HG03097 (cell line): Measurements from ENCODE around the gene PNCK.

Experiments
- ATAC-seq: cut with Tn5 transposase; IDR thresholded peaks from one replicate; pipeline ENCODE4 v1.9.1; 2021; ENCODE audit not compliant: unreplicated experiment, low FRiP score

PNCK gene

GRCh38 chrX:153643431-153644351 is 29.9 kb downstream of the PNCK start:
- ATAC-seq, result no peak

- no peak for ATAC-seq
Measured at GRCh38 chrX:153642655-153643430, 30.8 kb downstream of the PNCK start.

DNA sequence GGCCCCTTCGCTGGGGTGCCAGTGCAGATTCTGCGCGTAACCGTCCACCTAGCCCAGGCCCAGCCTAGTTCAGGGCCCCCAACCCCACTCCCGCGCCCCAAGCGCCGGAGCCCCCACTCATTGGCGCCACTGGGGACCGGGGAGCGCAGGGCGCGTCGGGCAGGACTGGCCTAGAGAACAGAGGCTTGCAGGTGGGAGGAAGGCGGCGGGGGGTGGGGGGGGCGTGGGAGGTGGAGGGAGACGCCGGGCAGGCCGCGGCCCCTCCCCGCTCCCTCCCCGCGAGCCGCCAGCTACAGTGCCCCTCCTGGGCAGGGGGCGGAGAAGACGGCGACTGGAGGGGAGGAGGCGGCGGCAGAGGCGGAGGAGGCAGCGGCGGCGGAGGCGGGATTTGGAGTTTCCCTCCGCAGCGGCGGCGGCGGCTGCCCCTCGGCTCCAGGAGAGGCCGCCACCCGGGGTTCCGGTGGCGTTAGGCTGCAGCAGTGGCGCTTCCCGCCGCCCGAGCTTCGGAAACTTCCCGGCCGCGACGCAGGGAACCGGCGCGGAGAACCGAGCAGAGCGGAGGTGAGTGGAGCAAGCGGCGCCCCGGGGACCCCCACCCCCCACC is 31.5 kb downstream of the PNCK start:
- no peak for ATAC-seq

DNA sequence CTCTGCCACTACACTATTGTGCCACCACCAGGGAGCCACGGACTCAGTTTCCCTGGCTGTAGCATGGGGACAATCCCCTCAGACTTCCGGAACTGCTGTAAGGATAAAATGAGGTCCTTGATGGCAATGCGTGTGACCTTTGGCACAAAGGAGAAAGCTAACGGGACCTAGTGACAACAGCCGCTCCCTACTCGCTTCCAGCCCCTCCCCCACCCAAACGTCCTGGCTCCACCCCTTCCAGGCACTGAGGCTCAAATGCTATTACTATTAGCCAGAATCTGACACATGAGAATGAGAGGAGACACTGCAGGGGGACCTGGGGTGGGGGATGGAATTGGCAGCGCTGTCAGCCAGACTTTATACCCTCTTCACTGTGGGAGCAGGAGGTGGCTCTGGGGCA is 32.0 kb downstream of the PNCK start:
- no peak for ATAC-seq

DNA sequence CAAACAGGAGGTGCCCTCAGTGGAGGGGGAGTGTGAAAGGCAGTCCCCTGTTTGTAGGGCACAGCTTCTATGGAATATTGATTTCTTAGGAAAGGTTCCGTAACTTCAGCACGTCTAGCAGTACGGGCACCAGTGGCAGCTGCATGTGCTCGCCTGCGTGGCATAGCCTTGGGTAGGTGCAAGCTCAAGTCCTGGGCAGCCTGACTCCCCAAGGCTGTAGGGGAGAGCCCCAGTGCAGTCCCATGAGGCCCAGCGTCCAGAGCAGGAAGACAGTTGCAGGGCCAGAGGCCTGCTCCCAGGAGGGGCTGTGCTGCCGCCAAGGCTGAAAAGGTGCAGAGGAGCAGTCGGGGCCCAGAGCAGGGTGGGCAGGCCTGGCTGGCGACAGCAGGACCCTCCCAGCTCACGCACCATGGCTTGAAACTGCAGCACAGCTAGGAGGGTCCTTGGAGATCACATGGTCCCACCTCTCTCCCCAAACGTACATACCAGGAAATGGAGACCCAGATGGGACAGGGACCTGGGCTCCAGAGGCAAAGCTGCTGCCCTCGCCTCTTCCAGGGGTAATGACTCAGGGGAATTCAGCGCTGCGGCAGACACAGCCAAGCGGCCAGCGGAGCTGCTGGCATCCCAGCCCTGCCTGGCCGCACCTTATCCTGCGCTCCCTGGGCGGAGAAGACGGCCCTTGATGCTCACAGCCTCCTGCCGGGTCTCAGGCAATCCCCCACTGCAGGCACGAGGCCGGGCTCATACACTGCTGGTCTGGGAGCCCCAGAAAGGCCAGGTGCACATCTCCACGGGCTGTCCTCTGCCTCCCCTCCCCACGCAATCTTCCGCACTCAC is 32.7 kb downstream of the PNCK start:
- no peak for ATAC-seq

DNA sequence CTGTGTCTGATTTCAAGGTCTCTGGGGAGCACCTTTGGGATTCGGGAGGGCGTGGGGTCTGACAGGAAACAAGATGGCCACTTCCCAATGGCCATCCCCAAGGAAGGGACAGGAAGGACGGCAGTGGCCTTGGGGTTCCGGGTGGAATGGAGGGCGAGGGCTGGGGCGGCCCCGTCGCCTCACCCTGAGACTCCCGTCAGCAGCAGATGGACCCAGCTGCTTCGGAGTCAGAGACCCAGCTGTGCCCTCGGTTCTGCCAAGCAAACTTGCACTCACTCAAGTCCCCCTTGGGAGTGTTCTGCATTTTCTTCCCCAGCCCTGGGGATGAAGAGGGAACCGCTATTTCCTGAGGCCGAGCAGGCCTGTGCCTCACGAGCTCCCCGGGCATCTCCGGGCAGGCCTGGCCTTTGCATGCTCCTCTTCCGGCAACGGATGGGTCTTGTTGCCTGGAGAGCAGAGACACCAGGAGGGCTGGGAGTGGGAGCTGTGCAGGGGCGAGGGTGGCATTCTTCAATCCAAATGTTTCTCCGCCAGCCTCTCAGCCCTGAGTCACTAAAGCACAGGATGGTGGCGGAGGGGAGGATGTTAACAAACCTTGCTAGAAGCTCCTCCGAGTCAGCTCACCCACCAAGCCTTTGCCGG is 33.4 kb downstream of the PNCK start:
- no peak for ATAC-seq

- ATAC-seq, result no peak
Measured at GRCh38 chrX:153639177-153640044, 34.2 kb downstream of the PNCK start.

DNA sequence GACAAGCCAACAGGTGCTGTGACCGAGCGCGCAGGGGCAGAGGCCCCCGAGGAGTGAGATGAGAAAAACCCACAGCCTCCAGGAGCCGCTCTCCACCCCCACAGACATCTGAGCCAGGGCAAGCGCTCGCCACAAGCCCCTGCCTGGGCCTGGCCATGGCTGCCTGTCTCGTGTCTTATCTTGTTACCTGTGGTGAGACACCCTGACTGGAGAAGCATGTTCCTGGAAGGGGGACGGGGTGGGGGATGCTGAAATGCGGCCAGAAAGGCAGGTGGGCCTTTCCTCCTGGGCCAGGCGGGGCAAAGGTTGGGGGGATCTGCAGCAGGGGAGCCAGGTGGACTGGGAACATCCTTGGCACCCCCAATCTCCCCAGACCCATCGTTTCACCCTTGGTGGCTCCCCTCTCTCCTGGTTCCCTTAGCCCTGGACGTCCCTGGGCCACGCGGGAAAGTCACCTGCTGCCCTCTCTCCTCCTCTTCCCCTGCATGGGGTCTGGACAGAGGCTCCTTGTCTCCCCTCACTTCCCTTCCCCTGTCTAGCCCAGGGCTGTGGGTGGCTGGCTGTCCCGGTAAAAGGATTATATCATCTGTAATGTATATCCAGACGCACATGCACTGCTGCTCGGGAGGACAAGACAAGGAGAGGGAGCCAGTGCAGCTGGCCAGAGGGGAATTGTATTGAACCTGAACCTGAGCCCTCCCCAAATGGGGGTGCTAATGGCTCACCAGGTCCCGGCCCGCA is 35.0 kb downstream of the PNCK start:
- ATAC-seq, result no peak

DNA sequence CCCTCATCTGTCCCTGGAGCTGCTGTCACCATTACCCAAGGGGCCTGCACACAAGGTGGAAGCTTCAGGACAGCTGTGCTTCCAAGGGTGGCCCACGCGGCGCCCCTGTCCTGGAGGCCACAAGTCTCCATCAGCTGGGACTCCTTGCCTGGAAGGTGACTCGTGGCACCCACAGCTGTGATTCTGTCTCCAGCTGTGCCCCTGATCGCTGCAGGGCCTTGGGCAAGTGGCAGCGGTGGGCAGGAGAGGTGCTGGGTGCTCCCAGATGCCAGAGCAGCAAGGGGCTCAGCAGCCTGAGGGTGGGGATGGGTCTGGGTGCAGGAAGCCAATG is 35.6 kb downstream of the PNCK start:
- no peak for ATAC-seq

DNA sequence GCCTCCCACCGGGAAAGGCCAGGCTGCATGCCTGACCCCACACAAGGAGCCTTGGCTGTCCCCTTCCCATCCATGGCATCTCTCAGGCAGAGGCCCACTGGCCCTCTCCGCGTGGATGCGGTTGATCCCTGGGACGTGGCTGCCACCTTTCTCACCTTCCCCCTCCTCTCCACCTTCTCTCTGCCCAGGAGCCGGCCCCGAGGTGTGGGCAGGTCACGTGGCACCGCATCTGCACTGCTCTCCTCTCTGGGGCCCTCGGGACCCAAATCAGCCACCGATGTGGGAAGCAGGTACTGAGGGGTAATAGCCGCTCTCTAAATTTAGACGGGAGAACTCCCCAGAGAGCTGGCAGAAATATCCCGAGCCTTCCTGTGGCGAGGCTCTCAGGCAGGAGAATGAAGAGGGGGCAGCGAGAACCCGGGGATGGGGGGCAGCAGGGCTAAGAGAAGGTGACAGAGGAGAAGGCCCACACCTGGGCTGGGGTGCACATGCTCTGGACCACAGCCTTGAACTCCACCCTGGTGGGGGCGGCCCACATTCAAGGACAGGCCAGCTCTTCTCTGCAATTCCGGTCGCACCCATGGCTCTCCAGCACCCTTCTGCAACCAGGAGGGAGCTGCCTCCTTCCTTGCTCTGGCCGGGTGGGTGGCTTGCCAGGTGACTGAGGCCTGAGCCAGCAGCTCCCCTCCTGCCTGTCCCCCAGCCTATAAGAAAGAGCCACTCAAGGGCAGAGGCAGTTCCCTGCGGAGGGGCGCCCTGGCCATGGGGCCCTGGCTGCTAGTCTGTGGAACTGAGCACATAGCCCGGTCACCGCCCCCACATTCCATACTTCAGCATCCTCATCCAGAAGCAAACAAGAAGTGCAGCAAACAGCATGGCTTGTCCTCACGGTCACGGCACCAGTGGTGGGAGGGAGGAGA is 36.2 kb downstream of the PNCK start:
- ATAC-seq, result no peak

- no peak for ATAC-seq
Measured at GRCh38 chrX:153636716-153637115, 36.9 kb downstream of the PNCK start.

DNA sequence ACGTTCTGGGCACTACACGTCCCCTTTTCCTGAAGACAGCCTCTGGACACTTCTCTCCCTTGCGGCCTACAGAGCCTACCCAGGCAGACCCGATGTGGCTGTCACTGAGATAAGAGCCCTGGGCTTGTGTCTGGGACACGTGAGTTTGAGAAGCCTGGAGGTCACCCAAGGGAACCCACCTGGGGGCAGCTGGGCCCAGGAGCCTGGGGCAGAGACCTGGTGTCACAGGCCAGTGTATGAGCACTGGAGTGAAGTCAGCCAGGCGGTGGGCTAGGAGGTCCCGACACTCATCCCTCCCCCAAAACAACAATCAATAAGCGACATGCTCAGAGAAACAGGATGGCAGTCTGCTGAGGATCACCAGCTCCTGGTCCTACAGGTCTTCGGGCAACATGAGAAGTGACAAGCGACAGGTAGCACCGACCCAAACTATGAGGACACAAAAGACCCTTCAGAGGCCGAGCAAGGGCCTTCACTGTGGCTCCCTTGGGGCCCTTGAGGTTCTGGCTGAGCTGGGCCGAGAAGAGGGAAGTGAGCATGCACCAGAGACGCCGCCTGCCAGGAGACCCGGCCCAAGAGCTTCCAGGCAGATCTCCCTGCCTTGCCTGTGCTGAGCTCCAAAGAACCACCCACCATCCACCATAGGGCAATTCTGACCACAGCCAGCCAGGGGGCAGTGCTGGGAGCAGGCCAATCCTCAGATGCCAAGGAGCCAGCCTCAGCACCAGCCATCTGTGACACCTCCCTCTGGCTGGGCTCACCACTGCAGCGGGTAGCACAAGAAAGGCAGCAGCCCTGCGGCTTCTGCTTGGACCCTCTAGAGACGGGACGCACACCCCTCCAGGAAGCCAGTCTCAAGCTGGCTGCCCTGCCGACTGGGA is 37.6 kb downstream of the PNCK start:
- no peak for ATAC-seq

DNA sequence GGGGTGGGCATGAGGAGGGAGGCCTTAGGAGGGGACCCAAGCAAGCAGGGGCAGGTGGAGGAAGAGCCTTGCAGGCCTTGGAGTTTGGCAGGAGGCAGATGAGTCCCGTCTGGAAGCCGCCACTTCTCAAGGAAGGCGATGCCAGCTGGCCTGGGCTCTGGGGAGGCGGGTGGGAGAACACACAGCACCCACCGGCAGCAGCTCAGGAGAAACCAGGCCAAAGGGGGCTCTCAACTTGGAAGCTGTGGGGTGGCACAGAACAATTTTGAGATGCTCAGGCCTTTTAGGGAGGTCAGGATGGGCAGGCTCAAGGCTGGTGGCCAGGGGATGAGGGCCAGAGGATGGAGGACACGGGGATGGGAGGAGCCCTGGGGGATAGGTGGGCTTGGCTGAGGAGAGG is 38.2 kb downstream of the PNCK start:
- no peak for ATAC-seq

DNA sequence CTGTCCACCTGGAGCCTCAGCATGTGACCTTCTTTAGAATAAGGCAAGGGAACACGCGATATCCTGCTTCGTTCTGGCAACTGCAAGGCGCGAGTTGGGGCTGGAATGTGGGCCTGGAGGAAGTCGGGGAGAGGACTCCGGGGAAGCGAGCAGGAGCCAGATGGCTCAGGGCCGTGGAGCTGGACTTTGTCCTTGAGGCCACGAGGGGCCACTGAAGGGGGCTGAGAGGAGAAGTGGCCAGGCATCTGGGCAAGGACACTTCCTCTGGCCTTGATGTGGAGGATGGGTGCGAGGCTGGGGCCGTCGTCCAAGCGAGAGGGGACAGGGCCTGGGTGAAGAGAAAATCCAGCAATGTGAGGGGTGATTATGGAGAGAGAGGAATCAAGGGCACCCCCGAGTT is 38.8 kb downstream of the PNCK start:
- ATAC-seq, result no peak

DNA sequence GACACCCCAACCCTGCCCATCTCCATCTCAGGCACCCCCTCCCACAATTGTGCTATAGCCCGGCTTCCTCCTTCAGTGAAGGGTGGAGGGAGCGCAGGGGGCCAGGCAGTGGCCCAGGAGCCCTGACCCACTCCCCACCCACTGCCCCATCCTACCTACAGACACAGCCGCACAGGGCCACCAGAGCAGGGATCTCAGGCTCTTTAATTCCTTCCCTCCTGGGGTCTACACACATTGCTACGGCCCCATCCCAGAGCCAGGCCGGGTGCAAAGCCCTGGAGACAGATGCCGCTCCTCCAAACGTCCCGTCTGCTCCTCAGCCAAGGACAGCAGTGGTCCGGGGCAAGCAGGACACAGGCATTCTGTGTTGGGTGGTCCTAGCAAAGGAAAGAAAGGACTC is 39.4 kb downstream of the PNCK start:
- ATAC-seq, result no peak

DNA sequence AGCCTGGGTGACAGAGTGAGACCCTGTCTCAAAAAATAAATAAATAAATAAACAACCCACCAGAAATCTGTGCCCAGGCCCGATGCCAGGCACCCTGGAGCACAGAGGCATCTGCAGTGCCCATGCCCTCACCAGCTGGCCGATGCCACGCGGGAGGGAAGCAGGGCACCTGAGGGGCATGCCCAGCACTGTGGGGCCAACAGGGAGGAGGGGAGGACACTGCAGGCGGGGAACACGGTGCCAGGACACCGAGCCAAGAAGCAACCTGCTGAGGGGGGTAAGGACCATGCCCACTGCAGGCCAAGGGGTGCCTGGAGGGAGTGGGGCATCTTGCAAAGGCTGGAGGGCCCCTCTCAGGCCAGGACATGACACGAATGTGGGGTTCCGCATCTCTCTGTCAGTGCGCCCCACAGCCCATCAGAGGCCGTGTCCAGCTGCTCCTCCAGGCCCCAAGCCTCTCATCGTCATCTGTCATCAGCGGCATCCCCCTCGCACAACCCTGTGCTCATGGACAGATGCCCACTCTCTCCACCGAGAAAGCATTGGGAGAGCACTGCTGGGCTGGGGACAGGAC is 39.9 kb downstream of the PNCK start:
- no peak for ATAC-seq
